SK-N-MC (cell line): Measurements from ENCODE around the gene PPP4R3B.

ENCODE experiments used
- EZH2 ChIP-seq: fragments of 200-600 bp; sonication (generic); IDR thresholded peaks from one replicate; pipeline ENCODE4 v1.6.1; 2017; ENCODE audit warnings: antibody characterized with exemption
- POLR2AphosphoS5 ChIP-seq: IDR thresholded peaks from 2 replicates; pipeline ENCODE4 v1.6.1; 2012; ENCODE audit warnings: mild to moderate bottlenecking, low read depth, low read length, borderline replicate concordance

DNA sequence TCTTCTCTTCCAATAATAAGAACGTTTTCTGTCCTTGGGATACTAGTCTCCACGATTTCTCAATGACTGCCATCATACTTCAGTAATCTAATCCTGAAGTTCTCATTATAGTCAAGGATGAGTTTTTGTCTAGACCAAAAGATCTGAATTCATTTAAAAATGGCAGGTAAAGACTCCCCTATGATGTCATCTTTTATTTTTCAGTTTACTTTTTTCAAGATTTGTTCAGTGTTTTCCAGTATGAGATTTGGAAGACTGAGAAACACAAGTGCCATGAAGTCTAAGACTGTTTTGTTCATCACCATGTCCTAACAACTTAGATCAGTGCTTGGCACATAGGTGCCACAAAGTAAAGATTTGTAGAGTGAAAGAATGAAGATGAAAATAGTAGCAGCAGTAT is 35.8 kb upstream of the PPP4R3B start:
- TF ChIP-seq POLR2AphosphoS5 (no peak), EZH2 (no peak)
